ENCODE data around the gene DCXR.

Gene DCXR

DNA sequence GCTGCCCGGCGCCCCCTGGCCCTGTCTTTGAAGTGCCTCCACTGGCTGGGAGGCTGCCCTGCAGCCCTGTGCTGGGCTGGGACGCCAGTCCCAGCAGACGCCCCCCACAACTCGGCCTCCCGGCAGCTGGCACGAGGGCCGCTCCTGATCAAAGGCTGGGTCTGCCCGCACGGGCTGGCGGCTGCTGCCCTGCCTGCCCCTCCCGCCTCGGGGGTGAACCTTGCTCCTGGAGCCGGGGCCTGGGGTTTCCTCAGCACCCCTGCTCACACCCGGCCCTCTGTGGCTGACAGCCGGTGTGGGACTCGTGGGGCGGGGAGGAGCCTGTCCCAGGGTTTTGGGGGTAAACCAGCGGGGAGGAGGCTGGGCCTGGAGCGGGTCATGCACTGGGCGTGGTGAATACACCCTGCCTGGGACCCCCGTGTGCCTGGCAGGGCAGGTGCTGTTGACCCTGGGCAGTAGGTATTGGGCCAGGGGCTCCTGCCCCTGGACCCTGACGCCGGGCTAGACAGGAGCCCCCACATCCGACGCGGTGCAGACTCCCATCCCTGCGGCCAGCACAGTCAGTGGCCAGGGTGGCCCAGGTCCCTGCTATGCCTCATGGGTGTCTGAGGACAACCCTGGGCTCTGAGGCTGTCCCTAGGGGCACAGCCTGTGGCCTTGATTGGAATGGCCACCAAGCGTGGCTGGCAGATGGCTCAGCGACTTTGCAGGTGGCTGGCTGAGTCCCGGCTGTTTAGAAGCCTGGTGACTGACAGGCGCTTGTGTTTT is 36.5 kb downstream of the DCXR start:
- in situ Hi-C loops (cut with MboI; ENCODE audit: low sequenced_read_pairs): no loop called here

DNA sequence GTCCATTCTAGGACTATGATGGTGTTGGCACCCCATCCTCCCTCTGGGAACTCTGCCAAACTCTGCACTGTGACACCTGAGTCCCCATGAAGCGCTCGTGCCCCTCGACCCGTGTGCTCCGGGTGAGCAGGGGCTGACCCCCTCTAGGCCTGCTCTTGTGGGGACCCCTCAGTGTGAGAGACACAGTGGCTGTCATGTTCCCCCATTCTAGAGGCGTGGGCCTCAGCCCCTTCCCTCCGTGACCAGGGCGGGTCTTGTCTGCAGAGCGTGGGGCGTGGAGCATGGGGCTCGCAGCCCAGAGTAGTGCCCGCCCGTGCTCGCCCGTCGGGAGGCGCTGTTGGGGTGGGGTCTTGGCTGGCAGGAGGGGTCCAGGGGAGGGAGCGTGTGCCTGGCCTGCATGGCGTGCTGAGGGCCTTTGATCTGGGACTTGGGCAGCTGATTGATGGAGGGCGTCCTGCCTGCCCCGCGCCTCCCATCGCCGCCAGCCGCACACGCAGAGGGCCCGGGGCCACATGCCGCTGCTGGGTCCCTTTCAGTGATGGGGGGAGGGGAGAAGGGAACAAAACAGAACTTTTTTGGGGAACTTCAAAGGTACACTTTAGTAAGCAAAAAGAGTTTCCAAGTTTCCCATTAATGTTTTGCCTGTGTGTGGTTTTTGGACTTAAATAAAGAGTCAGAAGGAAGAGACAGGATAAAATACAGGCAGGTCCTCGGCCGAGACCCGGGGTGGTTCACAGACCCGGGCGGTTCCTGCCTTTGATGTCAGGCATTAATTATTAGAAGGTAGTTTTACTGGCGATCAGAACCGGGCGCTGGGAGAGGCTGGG is 37.3 kb downstream of the DCXR start:
- in situ Hi-C loops (cut with MboI; ENCODE audit: low sequenced_read_pairs): no loop called here

DNA sequence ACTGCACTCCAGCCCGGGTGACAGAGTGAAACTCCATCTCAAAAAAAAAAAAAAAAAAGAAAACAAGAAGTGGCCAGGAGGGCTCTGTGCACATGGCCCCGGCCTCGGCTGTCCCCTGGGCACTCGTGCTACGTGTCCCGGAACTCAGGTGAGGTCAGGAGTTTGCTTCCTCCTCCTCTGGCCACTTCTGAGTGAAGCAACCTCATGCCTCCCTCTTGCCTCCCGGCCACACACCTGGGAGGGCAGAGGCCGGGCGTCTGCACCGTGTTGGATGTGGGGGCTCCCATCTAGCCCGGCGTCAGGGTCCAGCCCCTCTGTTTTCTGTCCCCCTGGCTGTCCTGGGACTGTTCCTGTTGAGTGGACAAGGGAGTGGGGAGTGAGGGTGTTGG is 37.9 kb downstream of the DCXR start:
- in situ Hi-C loops (cut with MboI; ENCODE audit: low sequenced_read_pairs): no loop called here

DNA sequence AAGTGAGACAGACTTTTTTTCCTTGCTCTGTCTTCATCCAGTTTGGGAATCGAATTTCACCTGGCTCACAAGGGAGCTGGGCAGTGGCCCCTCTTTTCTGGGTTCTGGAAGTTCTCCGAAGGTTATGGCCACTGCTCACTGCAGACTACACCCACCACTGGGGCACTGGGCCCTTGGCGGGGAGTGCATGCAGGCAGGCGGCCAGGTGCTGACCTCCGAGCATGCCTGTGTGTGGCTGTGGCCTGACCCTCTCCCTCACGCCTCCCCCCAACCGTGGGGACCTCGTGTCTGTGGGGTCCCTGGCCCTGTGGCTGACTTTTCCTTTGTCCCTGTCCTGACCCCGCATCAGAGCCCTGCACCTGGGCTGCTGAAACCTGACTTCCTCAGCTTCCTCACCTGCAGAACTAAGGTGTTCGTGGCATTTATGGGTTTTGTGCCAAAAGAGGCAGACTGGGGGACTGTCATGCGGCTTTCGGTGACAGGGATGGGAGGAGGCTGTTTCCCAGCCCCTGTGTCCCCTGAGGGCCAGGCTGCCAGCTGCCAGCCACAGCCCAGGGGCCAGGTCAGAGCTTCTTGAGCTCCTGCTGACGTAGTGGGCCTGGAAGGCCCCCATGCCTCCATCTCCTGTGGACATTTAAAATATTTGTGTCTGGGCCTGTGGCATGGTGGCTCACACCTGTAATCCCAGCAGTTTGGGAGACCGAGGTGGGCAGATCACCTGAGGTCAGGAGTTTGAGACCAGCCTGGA is 38.6 kb downstream of the DCXR start:
- in situ Hi-C loops (cut with MboI; ENCODE audit: low sequenced_read_pairs): no loop called here

DNA sequence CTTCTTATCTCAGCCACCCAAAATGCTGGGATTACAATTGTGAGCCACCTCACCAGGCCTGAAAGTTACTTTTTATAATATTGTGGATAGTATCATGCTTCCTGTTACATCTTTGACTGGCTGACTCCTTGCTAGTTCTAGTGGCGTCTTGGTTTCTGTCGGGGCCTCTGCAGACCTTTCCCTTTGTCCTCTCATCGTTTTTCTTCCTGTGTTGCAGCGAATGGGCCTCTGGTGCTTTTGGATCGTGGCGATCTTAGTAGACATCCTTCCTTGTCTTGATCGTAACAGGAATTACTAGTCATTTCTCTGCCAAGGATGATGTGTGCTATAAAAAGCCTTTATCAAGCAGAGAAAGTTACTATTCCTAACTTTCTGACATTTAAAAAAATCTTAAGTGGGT is 39.3 kb downstream of the DCXR start:
- in situ Hi-C loops (cut with MboI; ENCODE audit: low sequenced_read_pairs): no loop called here

DNA sequence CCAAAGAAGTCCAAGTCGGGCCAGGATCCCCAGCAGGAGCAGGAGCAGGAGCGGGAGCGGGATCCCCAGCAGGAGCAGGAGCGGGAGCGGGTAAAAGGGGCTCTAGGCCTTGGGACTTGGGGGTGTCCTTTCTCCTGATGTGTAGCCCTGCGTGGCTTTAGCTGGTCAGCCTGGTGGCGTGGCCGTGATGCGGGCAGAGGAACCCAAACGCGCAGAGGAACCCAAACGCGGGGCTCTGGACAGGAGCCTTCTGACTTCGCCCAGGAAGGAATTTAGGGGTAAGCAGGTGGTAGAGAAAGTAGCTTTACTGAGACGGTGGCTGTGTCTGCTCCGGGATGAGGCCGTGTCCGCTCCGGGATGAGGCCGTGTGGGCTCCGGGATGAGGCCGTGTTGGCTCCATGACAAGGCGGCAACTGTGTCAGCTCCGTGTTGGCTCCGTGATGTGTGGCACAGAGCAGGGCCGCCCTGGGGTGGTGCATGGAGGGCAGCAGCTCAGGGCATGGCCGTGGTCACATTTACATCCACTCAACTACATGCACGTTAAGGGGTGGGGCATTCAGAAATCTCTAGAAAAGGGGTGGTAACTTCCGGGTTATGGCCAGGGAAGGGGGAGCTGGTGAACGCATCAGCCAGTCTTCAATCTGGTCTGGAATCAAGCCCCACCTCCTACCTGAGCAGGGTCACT is 40.6 kb downstream of the DCXR start:
- in situ Hi-C loops (cut with MboI; ENCODE audit: low sequenced_read_pairs): no loop called here

DNA sequence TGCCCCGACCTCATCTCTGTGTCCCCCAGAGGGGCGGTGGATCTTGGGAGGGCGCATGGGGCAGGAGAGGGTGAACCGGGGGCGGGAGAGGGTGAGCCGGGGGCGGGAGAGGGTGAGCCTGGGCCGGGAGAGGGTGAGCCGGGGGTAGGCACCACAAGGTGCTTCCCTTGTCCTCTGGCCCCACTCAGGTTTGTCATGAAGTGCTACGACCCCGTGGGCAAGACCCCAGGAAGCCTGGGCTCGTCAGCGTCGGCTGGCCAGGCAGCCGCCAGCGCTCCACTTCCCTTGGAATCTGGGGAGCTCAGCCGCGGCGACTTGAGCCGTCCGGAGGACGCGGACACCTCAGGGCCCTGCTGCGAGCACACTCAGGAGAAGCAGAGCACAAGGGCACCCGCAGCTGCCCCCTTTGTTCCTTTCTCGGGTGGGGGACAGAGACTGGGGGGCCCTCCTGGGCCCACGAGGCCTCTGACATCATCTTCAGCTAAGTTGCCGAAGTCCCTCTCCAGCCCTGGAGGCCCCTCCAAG is 41.2 kb downstream of the DCXR start:
- in situ Hi-C loops (cut with MboI; ENCODE audit: low sequenced_read_pairs): no loop called here

DNA sequence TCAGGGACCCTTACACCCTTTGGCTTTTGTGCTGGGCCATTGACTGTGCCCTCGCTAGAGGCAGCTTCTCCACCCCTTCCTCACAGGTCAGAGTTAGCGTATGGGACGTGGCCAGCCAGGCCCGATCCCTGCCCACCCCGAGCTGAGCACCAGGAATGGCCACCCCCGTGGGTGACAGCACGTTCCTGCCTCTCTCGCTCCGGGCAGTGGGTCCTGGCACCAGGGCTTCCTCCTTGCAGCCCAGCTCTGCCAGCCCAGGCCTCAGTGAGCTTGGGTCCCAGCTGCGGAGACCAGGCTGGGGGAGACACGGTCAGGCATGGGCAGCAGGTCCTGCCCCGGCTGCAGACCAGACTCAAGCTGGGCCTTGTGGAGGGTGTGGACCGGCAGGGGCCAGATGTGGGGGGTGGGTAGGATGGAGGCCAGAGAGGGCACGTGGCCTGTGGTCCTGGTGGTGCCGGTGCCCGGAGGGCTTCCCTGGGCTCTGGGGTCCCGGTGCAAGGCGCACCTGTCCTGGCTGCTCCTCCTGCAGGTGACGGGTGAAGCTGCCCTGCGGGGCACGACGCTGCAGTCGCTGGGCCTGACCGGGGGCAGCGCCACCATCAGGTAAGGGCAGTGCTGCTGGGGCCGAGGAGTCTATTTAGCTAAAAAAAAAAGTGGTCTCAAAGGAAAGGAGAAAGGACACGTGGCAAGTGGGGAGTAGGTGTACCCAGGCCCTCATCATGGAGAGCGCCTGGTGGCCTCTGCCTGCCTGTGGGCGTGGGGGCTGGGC is 41.9 kb downstream of the DCXR start:
- in situ Hi-C loops (cut with MboI; ENCODE audit: low sequenced_read_pairs): no loop called here

DNA sequence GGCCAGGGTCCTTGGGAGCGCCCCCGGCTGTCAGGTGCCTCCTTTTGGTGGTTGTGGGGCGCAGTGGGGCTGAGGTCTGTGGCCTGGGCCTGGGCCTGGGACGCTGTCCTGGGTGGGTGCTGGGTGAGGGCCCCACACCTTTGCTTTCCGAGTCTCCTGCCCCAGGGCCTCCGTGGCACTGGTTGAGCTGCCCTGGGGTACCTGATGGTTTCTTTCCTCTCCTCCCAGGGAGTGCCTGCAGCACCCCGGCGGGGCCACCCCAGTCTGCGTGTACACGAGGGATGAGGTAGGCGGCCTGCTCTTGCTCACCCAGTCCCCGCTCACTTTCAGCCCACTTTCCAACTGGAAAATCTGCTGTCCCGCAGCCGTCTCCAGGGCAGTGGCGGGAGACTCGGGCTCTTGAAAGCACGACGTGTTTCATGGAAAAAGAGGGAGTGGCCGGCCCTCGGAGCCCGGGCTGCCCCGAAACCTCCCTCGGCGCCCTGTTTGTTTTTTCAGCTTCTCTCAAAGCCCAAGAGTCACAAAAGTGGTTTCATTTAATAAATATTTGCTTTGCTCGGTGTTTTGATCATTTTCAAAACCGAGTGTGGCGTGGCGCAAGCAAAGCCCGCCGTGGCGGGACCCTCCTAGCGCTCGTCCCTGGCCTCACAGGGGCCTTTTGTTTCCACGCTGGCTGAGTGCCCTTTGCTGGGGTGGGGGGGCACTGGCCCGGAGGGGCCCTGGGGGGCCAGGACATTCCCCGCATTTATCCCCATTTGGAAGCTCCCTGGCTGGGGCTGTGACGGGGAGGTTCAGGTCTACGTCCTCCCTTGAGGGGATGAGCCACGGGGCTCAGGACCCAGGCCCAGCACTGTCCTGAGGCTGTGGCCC is 42.7 kb downstream of the DCXR start:
- in situ Hi-C loops (cut with MboI; ENCODE audit: low sequenced_read_pairs): no loop called here

DNA sequence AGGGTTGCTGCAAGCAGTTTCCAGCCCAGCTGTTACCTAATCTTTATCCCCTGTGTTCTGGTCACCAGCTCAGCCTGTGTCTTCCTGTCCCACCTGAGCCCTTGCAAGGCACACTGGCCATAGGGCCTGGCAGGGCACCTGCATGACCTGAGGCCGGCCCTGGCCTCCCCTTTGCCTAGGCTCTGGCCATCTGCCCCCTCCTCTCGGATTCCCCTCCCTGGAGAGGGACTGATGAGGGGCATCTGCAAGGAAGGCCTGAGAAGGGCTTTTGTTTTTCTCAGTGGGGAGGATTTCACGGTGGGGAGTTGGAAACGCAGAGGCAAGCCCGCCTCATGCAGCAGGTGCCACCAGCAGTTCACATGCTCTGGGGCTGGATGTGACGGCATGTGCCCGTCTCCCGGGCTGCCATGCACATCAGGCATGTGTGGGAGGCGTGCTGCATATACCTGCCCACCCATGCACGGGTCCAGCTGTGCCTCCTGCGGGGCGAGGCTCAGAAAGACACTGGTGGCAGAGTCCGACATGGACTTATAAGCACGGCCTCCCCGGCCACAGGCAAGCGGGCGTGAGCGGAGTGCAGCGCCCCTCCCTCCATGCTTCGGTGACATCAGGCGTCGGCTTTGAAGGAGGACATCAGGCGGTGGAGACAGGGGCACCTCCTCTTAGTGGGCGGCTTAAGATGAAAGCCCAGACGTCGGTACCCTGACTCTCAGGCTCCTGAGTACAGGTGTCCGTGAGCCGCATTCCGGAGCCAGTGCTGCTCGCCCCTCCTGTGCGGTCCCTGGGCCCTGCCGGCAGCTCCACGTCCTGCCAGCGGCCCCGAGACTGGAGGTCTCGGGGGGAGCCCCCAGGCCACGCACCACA is 43.5 kb downstream of the DCXR start:
- in situ Hi-C loops (cut with MboI; ENCODE audit: low sequenced_read_pairs): no loop called here

DNA sequence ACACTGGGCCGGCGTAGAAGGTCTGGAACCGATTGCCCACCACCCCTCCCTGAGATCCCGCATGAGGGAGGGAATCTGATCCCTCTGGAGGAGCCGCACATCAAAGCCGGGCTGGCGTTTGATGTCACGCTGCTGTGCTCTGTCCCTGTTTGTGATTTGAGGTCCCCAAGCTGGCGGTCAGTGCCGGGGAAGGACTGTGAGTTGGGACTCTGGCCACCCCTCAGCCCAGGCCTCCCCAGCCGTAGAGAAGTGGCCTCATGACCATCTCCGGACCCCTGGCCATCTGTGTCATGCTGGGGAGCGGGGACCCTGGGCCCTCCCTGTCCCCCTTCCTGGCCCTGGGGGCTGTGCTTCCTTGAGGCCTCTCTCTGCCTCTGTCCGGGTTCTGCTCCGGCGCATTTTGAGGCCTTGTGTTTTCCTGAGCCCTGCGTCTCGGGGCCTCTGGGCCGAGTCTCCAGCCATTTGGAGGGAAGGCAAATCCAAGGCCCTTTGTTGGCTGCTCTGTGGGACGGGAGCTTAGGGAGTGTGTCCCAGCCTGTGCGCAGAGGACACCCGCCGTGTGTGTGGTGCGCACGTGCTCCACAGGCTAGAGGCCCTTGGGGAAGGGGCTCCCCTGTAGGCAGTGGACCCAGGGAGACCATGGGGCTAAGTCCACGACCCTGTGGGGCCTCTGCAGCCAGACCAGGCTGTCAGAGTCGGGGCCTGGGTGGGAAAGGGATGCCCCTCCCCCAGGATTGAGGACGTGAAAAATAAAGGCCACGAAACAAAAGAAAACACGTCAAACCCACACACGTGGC is 45.0 kb downstream of the DCXR start:
- in situ Hi-C loops (cut with MboI; ENCODE audit: low sequenced_read_pairs): no loop called here

DNA sequence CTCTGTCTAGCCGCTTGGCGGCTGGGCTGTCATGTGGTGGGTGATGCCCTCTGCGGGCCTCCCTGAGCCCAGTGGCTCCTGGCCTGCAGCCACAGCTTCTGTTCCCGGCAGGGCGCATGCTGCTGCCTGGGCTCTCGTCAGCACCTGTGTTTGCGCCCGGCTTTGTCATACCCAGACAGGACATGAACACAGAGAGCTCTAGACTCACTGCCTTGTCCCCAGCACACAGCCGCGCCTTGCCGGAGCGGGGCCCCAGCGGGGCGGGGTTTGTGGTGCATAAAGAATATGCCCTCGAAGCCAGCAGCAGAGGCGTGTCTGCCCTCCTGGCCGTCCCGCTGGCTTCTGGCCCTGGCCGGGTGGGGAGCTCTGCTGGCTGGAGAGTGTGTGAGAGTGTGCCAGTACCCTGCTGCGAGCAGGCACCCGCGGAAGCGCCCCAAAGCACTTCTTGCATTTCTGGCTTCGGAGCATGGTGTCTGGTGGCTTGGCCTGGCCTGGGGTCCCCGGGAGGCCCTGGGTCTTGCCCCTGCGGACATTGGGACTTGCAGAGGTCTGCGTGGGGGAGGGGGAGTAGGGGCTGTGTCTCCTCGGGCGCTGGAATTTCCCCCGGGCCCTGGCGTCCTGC is 45.7 kb downstream of the DCXR start:
- in situ Hi-C loops (cut with MboI; ENCODE audit: low sequenced_read_pairs): no loop called here

DNA sequence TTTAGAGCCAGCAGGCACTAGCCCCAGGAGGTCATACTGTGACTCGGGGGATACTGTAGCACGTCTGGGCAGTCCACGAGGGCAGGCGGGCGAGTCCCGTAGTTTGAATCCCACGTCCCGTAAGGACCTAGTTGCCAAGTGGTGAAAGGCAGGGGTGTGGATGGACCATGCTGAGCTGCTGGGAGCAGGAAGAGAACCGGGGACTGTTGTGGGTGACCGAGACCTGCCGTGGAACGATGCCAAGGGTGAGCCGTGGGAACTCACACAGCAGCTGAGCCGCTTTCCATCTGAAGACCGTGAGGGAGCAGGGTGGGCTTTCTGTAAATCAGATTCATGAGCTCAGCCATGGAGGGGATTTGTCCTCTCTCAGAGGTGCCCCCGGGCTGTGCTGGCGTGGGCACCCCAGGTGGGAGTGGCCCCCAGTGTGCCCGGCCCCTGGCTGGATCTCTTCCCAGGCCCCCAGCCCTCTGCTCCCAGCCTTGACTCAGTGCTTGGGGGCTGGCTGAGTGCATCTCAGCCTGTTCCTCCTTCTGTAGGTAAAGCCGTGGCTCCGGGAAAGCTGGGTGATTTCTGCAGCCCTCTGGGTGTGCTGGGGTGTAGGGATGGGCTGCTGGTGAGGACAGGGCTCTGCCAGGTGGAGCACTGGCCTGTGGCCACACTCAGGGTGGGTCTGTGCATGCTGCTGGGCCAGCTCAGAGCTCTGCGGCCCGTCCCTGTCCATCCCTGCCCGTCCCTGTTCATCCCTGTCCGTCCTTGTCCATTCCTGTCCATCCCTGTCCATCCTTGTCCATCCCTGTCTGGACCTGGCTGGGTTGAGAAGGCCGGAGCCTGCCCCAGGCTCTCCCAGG is 46.4 kb downstream of the DCXR start:
- in situ Hi-C loops (cut with MboI; ENCODE audit: low sequenced_read_pairs): no loop called here

DNA sequence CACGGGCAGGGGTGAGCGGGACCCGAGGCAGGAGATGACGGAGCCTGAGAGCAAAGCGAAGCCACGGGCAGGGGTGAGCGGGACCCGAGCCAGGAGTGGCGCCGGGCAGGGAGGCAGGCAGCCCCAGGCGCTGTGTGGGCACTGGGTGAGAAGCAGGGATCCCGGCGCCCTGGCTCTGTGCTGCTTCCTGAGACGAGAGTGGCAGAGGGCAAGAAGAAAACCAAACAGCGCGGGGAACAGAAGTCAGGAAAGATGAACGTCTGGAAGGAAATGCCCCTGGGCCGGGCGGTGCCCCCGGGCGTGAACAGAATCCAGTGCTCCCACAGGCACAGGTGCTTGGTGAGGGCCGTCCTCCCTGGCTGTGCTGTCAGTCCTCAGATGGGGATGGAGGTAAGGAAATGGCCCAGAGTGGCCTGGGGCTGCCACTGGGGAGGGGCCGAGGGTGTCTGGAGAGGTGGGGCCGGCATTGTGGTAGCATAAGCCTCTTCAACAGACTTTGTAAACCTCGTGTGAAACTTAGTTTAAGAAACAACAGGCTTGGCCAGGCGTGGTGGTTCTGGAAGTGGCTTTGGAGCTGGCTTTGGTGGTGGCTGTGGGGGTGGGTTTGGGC is 50.2 kb downstream of the DCXR start:
- in situ Hi-C loops (cut with MboI; ENCODE audit: low sequenced_read_pairs): no loop called here

DNA sequence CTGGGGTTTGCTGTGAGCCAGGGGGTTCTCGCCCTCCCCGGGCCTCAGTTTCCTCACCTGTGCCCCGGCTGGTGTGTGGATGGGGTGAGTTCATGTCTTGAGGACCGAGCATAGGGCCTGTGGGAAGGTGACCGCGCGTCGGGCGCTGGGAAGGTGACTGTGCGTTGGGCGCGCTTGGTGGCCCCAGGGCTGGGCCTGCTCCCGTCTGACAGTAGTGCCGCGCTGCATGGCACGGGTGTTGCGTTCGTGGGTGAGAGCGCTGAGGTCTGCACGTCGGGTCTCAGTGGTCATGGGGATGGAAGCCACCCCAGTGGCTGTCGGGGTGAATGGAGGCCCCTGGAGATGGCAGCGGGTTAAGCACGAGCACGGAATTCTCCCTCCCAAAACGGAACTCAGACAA is 50.9 kb downstream of the DCXR start:
- in situ Hi-C loops (cut with MboI; ENCODE audit: low sequenced_read_pairs): no loop called here

Data from hTERT RPE-1 (cell line).